CD4-positive, alpha-beta memory T cell (primary cell): ENCODE measurements around the gene CILP2. TPM values are rescaled to one million over a fixed set of nuclear protein-coding genes. Genes with fewer than 3 reads are reported as not detected.

Experiments
- CTCF ChIA-PET: fragments of 350-600 bp; sonication (Branson Sonifier 250); formaldehyde crosslinking; loops from one replicate; lab custom pipeline; 2021; ENCODE audit warnings: inconsistent platforms; ENCODE audit not compliant: partially characterized antibody; lab: Charles Lee
- POLR2A ChIA-PET: fragments of 350-600 bp; sonication (Branson Sonifier 250); formaldehyde crosslinking; loops from one replicate; lab custom pipeline; 2021; ENCODE audit not compliant: partially characterized antibody; lab: Charles Lee
- DNase-seq, 5 donors: peaks; one replicate each; pipeline versions ENCODE4 v3.0.0 to v3.0.0-alpha.2; 2020 to 2022; ENCODE audit warnings: mixed read lengths in 1 of 5
- H3K27ac ChIP-seq: one replicate; pipeline ENCODE4 v1.7.0; 2013; ENCODE audit warnings: low read depth, low read length
- H3K27me3 ChIP-seq: 2 replicates; pipeline ENCODE4 v1.7.0; 2013; ENCODE audit warnings: mild to moderate bottlenecking, low read length, moderate library complexity; ENCODE audit not compliant: insufficient read depth
- H3K36me3 ChIP-seq: 2 replicates; pipeline ENCODE4 v1.7.0; 2013; ENCODE audit warnings: mild to moderate bottlenecking, low read length, moderate library complexity; ENCODE audit not compliant: insufficient read depth
- H3K4me1 ChIP-seq: 2 replicates; pipeline ENCODE4 v1.7.0; 2013; ENCODE audit warnings: mild to moderate bottlenecking, low read length, moderate library complexity; ENCODE audit not compliant: insufficient read depth
- H3K4me3 ChIP-seq, 2 donors: one replicate each; pipeline ENCODE4 v1.7.0; 2013; ENCODE audit warnings: low read length in 2 of 2, mild to moderate bottlenecking in 1 of 2
- H3K9me3 ChIP-seq, 2 donors: one replicate each; pipeline ENCODE4 v1.7.0; 2013; ENCODE audit warnings: low read length in 2 of 2, control low read depth in 1 of 2; ENCODE audit not compliant: control insufficient read depth in 1 of 2
- H3K27ac Mint-ChIP-seq, 7 donors: one replicate each; pipeline ENCODE4 v1.8.0; 2020 to 2021; ENCODE audit warnings: mixed read lengths in 7 of 7, mild to moderate bottlenecking in 6 of 7, inconsistent platforms in 3 of 7, moderate library complexity in 3 of 7
- H3K27me3 Mint-ChIP-seq, 2 donors: one replicate each; pipeline ENCODE4 v1.8.0; 2020 to 2021; ENCODE audit warnings: mixed read lengths in 2 of 2
- H3K36me3 Mint-ChIP-seq, 2 donors: one replicate each; pipeline ENCODE4 v1.8.0; 2020 to 2021; ENCODE audit warnings: mixed read lengths in 2 of 2, inconsistent platforms in 1 of 2, mild to moderate bottlenecking in 1 of 2
- H3K4me1 Mint-ChIP-seq, 4 donors: one replicate each; pipeline ENCODE4 v1.8.0; 2020 to 2021; ENCODE audit warnings: mixed read lengths in 4 of 4, mild to moderate bottlenecking in 1 of 4
- H3K4me3 Mint-ChIP-seq, 8 donors: one replicate each; pipeline ENCODE4 v1.8.0; 2020 to 2021; ENCODE audit warnings: mixed read lengths in 8 of 8, mild to moderate bottlenecking in 7 of 8, moderate library complexity in 6 of 8, inconsistent platforms in 3 of 8
- H3K9me3 Mint-ChIP-seq, 8 donors: one replicate each; pipeline ENCODE4 v1.8.0; 2020 to 2021; ENCODE audit warnings: mixed read lengths in 8 of 8, mild to moderate bottlenecking in 5 of 8, inconsistent platforms in 3 of 8, moderate library complexity in 1 of 8
- intact Hi-C: fragments of 100-400 bp; cut with micrococcal nuclease; formaldehyde crosslinking; loops from one replicate; pipeline ENCODE4 v1.15.1; 2023
- polyA plus RNA-seq, 2 donors: library from polyadenylated mRNA; unstranded; fragments of 300-500 nt; fragmentation: Illumina TruSeq; gene quantifications; one replicate each; pipeline ENCODE4 v1.2.3, GENCODE V29; 2021
- total RNA-seq, 2 experiments: library from RNA; stranded (reverse); gene quantifications; one replicate each; pipeline ENCODE4 v1.2.3, GENCODE V29; 2021

Gene CILP2
- total and polyA plus RNA-seq, 4 experiments from 2014 or later, result 0.09 to 0.14 TPM; not detected in 2

- no peak overlapping the region for H3K4me3 Mint-ChIP-seq
- peaks cover 18 to 42% of the 10 kb centered on the region in 2 donors for H3K36me3 Mint-ChIP-seq
- Histone ChIP-seq H3K4me1 (peaks cover 40% of the 10 kb centered on the region), H3K36me3 (peaks cover 36% of the 10 kb centered on the region), H3K27me3 (no peaks in the 10 kb centered on the region), H3K9me3 (no peaks in the 10 kb centered on the region), H3K27ac (no peak overlapping the region), H3K4me3 (no peak overlapping the region)
- ChIA-PET POLR2A (interaction anchor here (1.4 to 5.7 kb wide), 8 partner anchors 21 to 300 kb away, joined by 5 to 134 read pairs (median 21); partner anchors contain the start of genes BORCS8, GATAD2A and RFXANK), CTCF (interaction anchor here (1.0 to 10.9 kb wide), 24 partner anchors 11 to 347 kb away, joined by 3 to 287 read pairs (median 8); partner anchors contain the start of genes GATAD2A, NDUFA13 and TSSK6)
- no peaks in the 10 kb centered on the region for H3K9me3 Mint-ChIP-seq
- intact Hi-C loops, result loop anchor here (2.0 kb wide), 1 partner anchor 299 kb away; the partner anchor contains the start of genes BORCS8 and RFXANK
- peak overlapping the region in 1 of 7 donors; percentile 99 for H3K27ac Mint-ChIP-seq
- no peaks in the 10 kb centered on the region for H3K27me3 Mint-ChIP-seq
- DNase-seq, result no peak
- peaks cover 31 to 49% (median 38%) of the 10 kb centered on the region in 4 donors for H3K4me1 Mint-ChIP-seq
Observed at GRCh38 chr19:19491321-19492025, 46.6 kb upstream of the CILP2 start.

DNA sequence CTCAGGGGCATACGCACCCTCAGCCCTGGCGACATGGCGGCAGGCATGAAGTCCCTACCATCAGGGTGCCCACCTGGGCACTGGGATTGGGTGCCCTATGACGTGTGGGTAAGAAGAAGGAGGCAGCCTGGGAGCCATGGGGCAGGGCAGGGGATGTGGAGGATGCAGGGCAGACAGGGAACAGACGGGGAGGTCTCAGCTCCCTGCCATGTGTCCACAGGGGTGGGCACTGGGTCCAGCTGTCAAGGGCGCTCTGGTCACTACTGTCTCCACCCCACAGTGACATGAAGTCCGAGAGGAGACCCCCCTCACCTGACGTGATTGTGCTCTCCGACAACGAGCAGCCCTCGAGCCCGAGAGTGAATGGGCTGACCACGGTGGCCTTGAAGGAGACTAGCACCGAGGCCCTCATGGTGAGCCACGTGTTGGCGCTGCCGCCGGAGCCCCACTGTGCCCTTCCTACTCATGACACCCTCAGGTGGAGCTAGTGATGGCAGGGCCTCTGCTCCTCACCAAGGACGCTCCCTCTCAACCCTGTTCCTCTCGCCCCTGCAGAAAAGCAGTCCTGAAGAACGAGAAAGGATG lies 45.9 kb upstream of the CILP2 start:
- H3K36me3 ChIP-seq, result peaks cover 42% of the 10 kb centered on the region
- POLR2A ChIA-PET, result interaction anchor here (1.4 to 5.5 kb wide), 5 partner anchors 19 to 300 kb away, joined by 3 to 85 read pairs (median 8); partner anchors contain the start of genes BORCS8, GATAD2A and RFXANK
- no peaks in the 10 kb centered on the region for H3K27me3 ChIP-seq
- Mint-ChIP-seq H3K27ac (peak overlapping the region in 1 of 7 donors; percentile 55), H3K27me3 (no peaks in the 10 kb centered on the region), H3K4me3 (no peak overlapping the region), H3K36me3 (peaks cover 22 to 44% of the 10 kb centered on the region in 2 donors), H3K9me3 (no peaks in the 10 kb centered on the region), H3K4me1 (peaks cover 28 to 43% (median 33%) of the 10 kb centered on the region in 4 donors)
- no peak overlapping the region for H3K4me3 ChIP-seq
- no peak for DNase-seq
- intact Hi-C loops, result no loop called here
- no peaks in the 10 kb centered on the region for H3K9me3 ChIP-seq
- CTCF ChIA-PET, result interaction anchor here (1.0 to 10.9 kb wide), 9 partner anchors 16 to 346 kb away, joined by 3 to 287 read pairs (median 6); partner anchors contain the start of gene GATAD2A
- H3K4me1 ChIP-seq, result peaks cover 33% of the 10 kb centered on the region
- H3K27ac ChIP-seq, result no peak overlapping the region

- peaks cover 14% of the 10 kb centered on the region for H3K4me1 ChIP-seq
- CTCF ChIA-PET, result interaction anchor here (1.2 to 10.9 kb wide), 3 partner anchors 18 to 270 kb away, joined by 3 to 287 read pairs (median 4); no protein-coding TSS in a partner anchor
- no peak overlapping the region for H3K27ac ChIP-seq
- peak overlapping the region in 2 of 7 donors; percentile 41 to 42 for H3K27ac Mint-ChIP-seq
- H3K9me3 Mint-ChIP-seq, result no peaks in the 10 kb centered on the region
- no peak overlapping the region for H3K4me3 ChIP-seq
- POLR2A ChIA-PET, result interaction anchor here (1.0 to 1.9 kb wide), 3 partner anchors 89 to 130 kb away, joined by 3 to 8 read pairs (median 3); partner anchors contain the start of gene GATAD2A
- peaks cover 22 to 55% of the 10 kb centered on the region in 2 donors for H3K36me3 Mint-ChIP-seq
- H3K4me3 Mint-ChIP-seq, result no peak overlapping the region
- no peaks in the 10 kb centered on the region for H3K27me3 ChIP-seq
- H3K4me1 Mint-ChIP-seq, result peaks cover 14 to 24% (median 18%) of the 10 kb centered on the region in 4 donors
- H3K36me3 ChIP-seq, result peaks cover 60% of the 10 kb centered on the region
- H3K27me3 Mint-ChIP-seq, result no peaks in the 10 kb centered on the region
- DNase-seq, result no peak
- H3K9me3 ChIP-seq, result no peaks in the 10 kb centered on the region
- intact Hi-C loops, result no loop called here
Observed at GRCh38 chr19:19493841-19494546, 44.1 kb upstream of the CILP2 start.

DNA sequence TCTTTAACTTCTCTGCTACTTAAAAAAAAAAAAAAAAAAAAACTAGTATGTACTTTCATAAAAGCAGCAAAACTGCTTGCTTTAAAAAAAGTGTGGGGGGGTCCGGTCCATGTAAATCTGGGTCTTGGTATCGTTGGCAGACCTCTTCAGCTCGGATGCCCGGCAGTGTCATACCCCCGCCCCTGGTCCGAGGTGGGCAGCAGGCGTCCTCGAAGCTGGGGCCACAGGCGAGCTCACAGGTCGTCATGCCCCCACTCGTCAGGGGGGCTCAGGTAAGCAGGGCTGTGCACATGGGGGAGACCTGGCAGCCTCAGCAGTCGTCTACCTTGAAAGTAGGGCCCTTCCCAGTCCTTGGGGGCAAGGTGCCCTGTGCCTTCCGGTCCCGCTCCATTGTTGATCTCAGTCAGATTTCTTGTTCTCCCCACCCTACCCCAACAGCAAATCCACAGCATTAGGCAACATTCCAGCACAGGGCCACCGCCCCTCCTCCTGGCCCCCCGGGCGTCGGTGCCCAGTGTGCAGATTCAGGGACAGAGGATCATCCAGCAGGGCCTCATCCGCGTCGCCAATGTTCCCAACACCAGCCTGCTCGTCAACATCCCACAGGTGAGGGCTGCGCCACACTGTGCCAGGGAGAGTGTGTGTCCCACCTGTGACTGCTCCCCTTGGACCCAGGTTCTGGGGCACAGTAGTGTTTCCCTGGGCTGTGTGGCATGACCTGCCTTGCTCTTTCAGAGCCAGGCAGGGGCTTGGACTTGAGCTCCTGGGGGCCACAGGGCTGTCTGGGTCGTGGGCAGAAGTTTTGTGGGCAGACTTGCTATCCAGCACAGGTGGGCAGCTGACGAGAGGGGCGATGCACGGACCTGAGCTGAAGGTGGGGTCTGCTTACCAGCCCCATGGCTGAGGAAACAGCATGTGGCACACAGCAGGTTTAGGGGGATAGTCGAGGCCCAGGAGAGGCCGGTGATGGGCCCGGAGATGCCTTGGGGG lies 42.2 kb upstream of the CILP2 start:
- H3K4me1 Mint-ChIP-seq, result peaks cover 0 to 5% (median 2%) of the 10 kb centered on the region in 4 donors
- ChIA-PET CTCF (interaction anchor here (10.9 kb wide), 1 partner anchor 130 kb away, joined by 287 read pairs; no protein-coding TSS in a partner anchor), POLR2A (no interaction called here)
- no peak for DNase-seq
- no peaks in the 10 kb centered on the region for H3K9me3 Mint-ChIP-seq
- no peak overlapping the region for H3K27ac ChIP-seq
- H3K27me3 Mint-ChIP-seq, result no peaks in the 10 kb centered on the region
- intact Hi-C loops, result no loop called here
- H3K36me3 ChIP-seq, result peaks cover 79% of the 10 kb centered on the region
- no peaks in the 10 kb centered on the region for H3K27me3 ChIP-seq
- H3K36me3 Mint-ChIP-seq, result peaks cover 19 to 60% of the 10 kb centered on the region in 2 donors
- no peak overlapping the region for H3K4me3 ChIP-seq
- no peaks in the 10 kb centered on the region for H3K4me1 ChIP-seq
- no peak overlapping the region for H3K4me3 Mint-ChIP-seq
- peak overlapping the region in 3 of 7 donors; percentile 6 to 84 (median 48) for H3K27ac Mint-ChIP-seq
- H3K9me3 ChIP-seq, result no peaks in the 10 kb centered on the region

DNA sequence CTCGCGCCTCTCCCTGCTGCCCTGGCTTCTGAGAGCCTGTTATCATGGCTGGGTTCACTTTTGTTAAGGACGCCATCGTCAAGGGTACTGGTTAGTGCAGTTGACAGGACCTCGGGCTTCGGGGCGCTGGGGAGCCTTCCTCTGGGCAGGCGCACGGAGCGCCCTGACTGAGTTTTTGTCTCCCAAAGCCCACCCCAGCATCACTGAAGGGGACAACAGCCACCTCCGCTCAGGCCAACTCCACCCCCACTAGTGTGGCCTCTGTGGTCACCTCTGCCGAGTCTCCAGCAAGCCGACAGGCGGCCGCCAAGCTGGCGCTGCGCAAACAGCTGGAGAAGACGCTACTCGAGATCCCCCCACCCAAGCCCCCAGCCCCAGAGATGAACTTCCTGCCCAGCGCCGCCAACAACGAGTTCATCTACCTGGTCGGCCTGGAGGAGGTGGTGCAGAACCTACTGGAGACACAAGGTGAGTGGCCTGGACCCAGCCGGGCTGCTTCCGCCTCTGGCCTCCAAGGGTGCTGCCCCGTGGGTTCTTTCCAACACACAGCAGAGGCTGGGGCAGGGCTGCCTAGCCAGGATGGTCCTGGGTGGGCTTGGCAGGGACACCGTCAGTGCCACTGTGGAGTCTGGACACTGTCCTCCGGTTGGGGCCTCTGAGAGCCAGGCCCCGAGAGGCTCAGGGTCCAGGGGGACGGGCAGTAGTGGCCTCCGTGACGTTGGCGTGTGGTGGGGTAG lies 39.6 kb upstream of the CILP2 start:
- POLR2A ChIA-PET, result no interaction called here
- CTCF ChIA-PET, result no interaction called here
- Mint-ChIP-seq H3K27me3 (no peaks in the 10 kb centered on the region), H3K36me3 (peaks cover 26 to 76% of the 10 kb centered on the region in 2 donors), H3K4me3 (no peak overlapping the region), H3K9me3 (peaks cover 0 to 2% (median 0%) of the 10 kb centered on the region in 8 donors), H3K27ac (no peak overlapping the region), H3K4me1 (peaks cover 0 to 3% (median 2%) of the 10 kb centered on the region in 4 donors)
- Histone ChIP-seq H3K27ac (no peak overlapping the region), H3K9me3 (no peaks in the 10 kb centered on the region), H3K27me3 (no peaks in the 10 kb centered on the region), H3K4me3 (no peak overlapping the region), H3K4me1 (no peaks in the 10 kb centered on the region), H3K36me3 (peaks cover 90% of the 10 kb centered on the region)
- intact Hi-C loops, result no loop called here
- DNase-seq, result no peak
